Tibial nerve (tissue), 4 donors: Measurements from ENCODE around the gene PFDN1. TPM values are rescaled to one million over a fixed set of nuclear protein-coding genes. Genes with fewer than 3 reads are reported as not detected.
"Not testable (repeated sequence)": the region's sequence is repeated elsewhere in the genome, so short reads cannot be mapped to it uniquely, and the experiment has no call there.

Source experiments
- DNase-seq, 2 donors: peaks; one replicate each; pipeline ENCODE4 v3.0.0-alpha.2; 2019; ENCODE audit warnings: low spot score in 2 of 2
- H3K27ac ChIP-seq, 4 donors: fragments of 200-600 bp; sonication (generic) in 3 of 4; one replicate each; pipeline ENCODE4 v1.5.1; 2017 to 2019; ENCODE audit warnings: mild to moderate bottlenecking in 1 of 4
- H3K27me3 ChIP-seq, 2 donors: fragments of 200-600 bp; sonication (generic) in 1 of 2; one replicate each; pipeline versions ENCODE4 v1.5.1 to v1.6.0; 2017 to 2019
- H3K36me3 ChIP-seq, 3 donors: fragments of 200-600 bp; sonication (generic); one replicate each; pipeline ENCODE4 v1.5.1; 2018 to 2019
- H3K4me1 ChIP-seq, 4 donors: fragments of 200-600 bp; sonication (generic) in 3 of 4; one replicate each; pipeline ENCODE4 v1.5.1; 2017 to 2019
- H3K4me3 ChIP-seq, 4 donors: fragments of 200-600 bp; sonication (generic) in 3 of 4; one replicate each; pipeline ENCODE4 v1.5.1; 2017 to 2019; ENCODE audit warnings: mild to moderate bottlenecking in 1 of 4, moderate library complexity in 1 of 4
- H3K9me3 ChIP-seq, 4 donors: fragments of 200-600 bp; sonication (generic) in 3 of 4; one replicate each; pipeline ENCODE4 v1.5.1; 2017 to 2019
- CTCF ChIP-seq, 5 experiments: fragments of 200-600 bp in 3 of 5; fragments of 450-650 bp in 2 of 5; sonication (generic) in 3 of 5; IDR thresholded peaks; one replicate each; pipeline ENCODE4 v1.5.1; 2016 to 2019; ENCODE audit warnings: antibody characterized with exemption in 5 of 5, mild to moderate bottlenecking in 3 of 5, moderate library complexity in 2 of 5
- EP300 ChIP-seq, 2 donors: sonication (generic); formaldehyde crosslinking; IDR thresholded peaks; one replicate each; pipeline ENCODE4 v1.6.1; 2017; ENCODE audit warnings: antibody characterized with exemption in 2 of 2, mild to moderate bottlenecking in 1 of 2
- POLR2A ChIP-seq, 2 donors: fragments of 450-650 bp; IDR thresholded peaks; one replicate each; pipeline ENCODE4 v1.6.1; 2017; ENCODE audit warnings: antibody characterized with exemption in 2 of 2, mild to moderate bottlenecking in 2 of 2, moderate library complexity in 2 of 2
- WGBS, 2 donors: methylation state at CpG; one replicate each; pipeline ENCODE4 v1.1.5; 2018; 5-methylcytosine and 5-hydroxymethylcytosine counted together
- total RNA-seq, 4 donors: library from RNA; depleted of rRNA; stranded (reverse); fragments of >200 nt; gene quantifications; one replicate each; pipeline ENCODE4 v1.1.0, GENCODE V29; 2016

The PFDN1 gene
- total RNA-seq, 4 donors from 2014 or later = 98.2 to 146 (median 109) TPM

- no peaks in the 10 kb centered on the region for H3K27me3 ChIP-seq
- no peaks in the 10 kb centered on the region for H3K9me3 ChIP-seq
- no peak overlapping the region for H3K4me3 ChIP-seq
- peak overlapping the region; percentile 73 to 94 (median 84) for H3K27ac ChIP-seq
- TF ChIP-seq EP300 (IDR thresholded peaks at IDR 0.05) (no peak), CTCF (IDR thresholded peaks at IDR 0.05) (no peak), POLR2A (IDR thresholded peaks at IDR 0.05) (no peak)
- H3K36me3 ChIP-seq = no peaks in the 10 kb centered on the region
- H3K4me1 ChIP-seq = peaks cover 0 to 53% (median 15%) of the 10 kb centered on the region in 4 donors
- DNase-seq = no peak
- 9 to 33% methylated on average over 1 to 2 of the region's 2 CpGs for WGBS, 2 donors
Measured at GRCh38 chr5:140347360-140347759, 44.5 kb upstream of the PFDN1 start.

GRCh38 chr5:140346348-140347221 is 43.7 kb upstream of the PFDN1 start, which contains the start of gene HBEGF:
Gene HBEGF, minus strand, starts transcription at chr5:140346603. Its CDS starts 275 bp downstream, at chr5:140346328.
- H3K4me1 ChIP-seq = peaks cover 0 to 59% (median 22%) of the 10 kb centered on the region in 4 donors
- 1% methylated on average over 26 to 30 of the region's 72 CpGs for WGBS, 2 donors

GRCh38 chr5:140345919-140346347 is 43.0 kb upstream of the PFDN1 start:
- H3K4me1 ChIP-seq = peaks cover 0 to 63% (median 29%) of the 10 kb centered on the region in 4 donors
- 0 to 3% methylated on average over 3 to 11 of the region's 35 CpGs for WGBS, 2 donors

More at GRCh38 chr5:140346348-140347221, 43.7 kb upstream of the PFDN1 start, which contains the start of gene HBEGF:
- DNase-seq = peak; percentile 65 to 72
- H3K4me3 ChIP-seq = peak within 1 kb of the TSS; percentile 66 to 84 (median 74)
- no peaks in the 10 kb centered on the region for H3K27me3 ChIP-seq
- peak within 1 kb of the TSS; percentile 73 to 94 (median 84) for H3K27ac ChIP-seq
- H3K36me3 ChIP-seq = no peaks in the 10 kb centered on the region
- no peaks in the 10 kb centered on the region for H3K9me3 ChIP-seq
- TF ChIP-seq CTCF (IDR thresholded peaks at IDR 0.05) (peak; percentile 33 to 71 (median 42)), EP300 (IDR thresholded peaks at IDR 0.05) (peak in 1 of 2 donors; percentile 97), POLR2A (IDR thresholded peaks at IDR 0.05) (peak; percentile 80 to 94)

GRCh38 chr5:140344683-140345423 is 42.0 kb upstream of the PFDN1 start:
- Histone ChIP-seq H3K36me3 (no peaks in the 10 kb centered on the region), H3K27me3 (no peaks in the 10 kb centered on the region), H3K4me3 (peak overlapping the region; percentile 66 to 84 (median 74)), H3K27ac (peak overlapping the region; percentile 73 to 94 (median 84)), H3K9me3 (no peaks in the 10 kb centered on the region), H3K4me1 (peaks cover 0 to 73% (median 34%) of the 10 kb centered on the region in 4 donors)
- TF ChIP-seq CTCF (IDR thresholded peaks at IDR 0.05) (no peak), EP300 (IDR thresholded peaks at IDR 0.05) (no peak), POLR2A (IDR thresholded peaks at IDR 0.05) (no peak)
- DNase-seq = no peak
- WGBS, 2 donors = 50 to 51% methylated on average over 4 of the region's 4 CpGs

More at GRCh38 chr5:140345919-140346347, 43.0 kb upstream of the PFDN1 start:
- Histone ChIP-seq H3K36me3 (no peaks in the 10 kb centered on the region), H3K27me3 (no peaks in the 10 kb centered on the region), H3K9me3 (no peaks in the 10 kb centered on the region), H3K4me3 (peak overlapping the region; percentile 66 to 84 (median 74)), H3K27ac (peak overlapping the region; percentile 73 to 94 (median 84))
- no peak for DNase-seq
- TF ChIP-seq POLR2A (IDR thresholded peaks at IDR 0.05) = no peak
- TF ChIP-seq CTCF (IDR thresholded peaks at IDR 0.05) = peak in 3 of 5 experiments; percentile 41 to 60 (median 50)
- TF ChIP-seq EP300 (IDR thresholded peaks at IDR 0.05) = no peak

GRCh38 chr5:140343849-140344248 is 40.9 kb upstream of the PFDN1 start:
- not testable (repeated sequence) for H3K36me3 ChIP-seq

More at GRCh38 chr5:140343849-140344248, 40.9 kb upstream of the PFDN1 start:
- peaks cover 0 to 83% (median 38%) of the 10 kb centered on the region in 4 donors for H3K4me1 ChIP-seq
- H3K9me3 ChIP-seq, H3K27me3 ChIP-seq, DNase-seq: not testable (repeated sequence)
- peak overlapping the region in 3 of 4 donors; percentile 82 to 94 (median 86) for H3K27ac ChIP-seq
- peak overlapping the region in 1 of 4 donors; percentile 66 for H3K4me3 ChIP-seq
- WGBS, 2 donors = 82 to 91% methylated on average over 8 of the region's 8 CpGs
